HG03025 (cell line): ENCODE data around the gene GUCA1A.

Experiments used
- ATAC-seq: cut with Tn5 transposase; IDR thresholded peaks from one replicate; pipeline ENCODE4 v1.9.1; 2021; ENCODE audit warnings: mild to moderate bottlenecking, moderate library complexity; ENCODE audit not compliant: unreplicated experiment, low FRiP score

Gene GUCA1A

GRCh38 chr6:42173101-42173500, at the start of gene GUCA1A:
Gene GUCA1A, plus strand, starts transcription at chr6:42173364. Its CDS starts 250 bp downstream, at chr6:42173614.
- no peak for ATAC-seq

GRCh38 chr6:42123379-42124103, 49.6 kb upstream of the GUCA1A start:
- no peak for ATAC-seq

GRCh38 chr6:42124223-42124836, 48.8 kb upstream of the GUCA1A start:
- no peak for ATAC-seq

GRCh38 chr6:42125231-42125630, 47.9 kb upstream of the GUCA1A start:
- ATAC-seq: no peak

GRCh38 chr6:42125663-42126062, 47.5 kb upstream of the GUCA1A start:
- no peak for ATAC-seq

- no peak for ATAC-seq
These were observed 44.5 kb upstream of the GUCA1A start for GRCh38 chr6:42128460-42129359.

- ATAC-seq: no peak
These were observed 43.8 kb upstream of the GUCA1A start for GRCh38 chr6:42129360-42129676.

- ATAC-seq: no peak
These were observed 41.6 kb upstream of the GUCA1A start for GRCh38 chr6:42131531-42131930.

- ATAC-seq: no peak
These were observed 39.2 kb upstream of the GUCA1A start for GRCh38 chr6:42133926-42134325.

GRCh38 chr6:42135161-42135560, 38.0 kb upstream of the GUCA1A start:
- ATAC-seq: no peak

GRCh38 chr6:42135722-42136121, 37.4 kb upstream of the GUCA1A start:
- no peak for ATAC-seq

GRCh38 chr6:42136508-42137193, 36.5 kb upstream of the GUCA1A start:
- ATAC-seq: no peak

GRCh38 chr6:42137194-42137753, 35.9 kb upstream of the GUCA1A start:
- no peak for ATAC-seq

- ATAC-seq: no peak
These were observed 35.0 kb upstream of the GUCA1A start for GRCh38 chr6:42138190-42138589.

- ATAC-seq: no peak
These were observed 34.2 kb upstream of the GUCA1A start for GRCh38 chr6:42138630-42139619.

- no peak for ATAC-seq
These were observed 33.1 kb upstream of the GUCA1A start for GRCh38 chr6:42140032-42140431.

- no peak for ATAC-seq
These were observed 32.2 kb upstream of the GUCA1A start for GRCh38 chr6:42140756-42141602.

- ATAC-seq: no peak
These were observed 31.5 kb upstream of the GUCA1A start for GRCh38 chr6:42141603-42142117.
